A673 (cell line): ENCODE results near the gene ZNF76.

ENCODE experiments used
- EZH2 ChIP-seq: fragments of 200-600 bp; sonication (generic); IDR thresholded peaks from 2 replicates; pipeline ENCODE4 v1.6.1; 2017; ENCODE audit warnings: borderline replicate concordance, low read depth, mild to moderate bottlenecking, mixed read lengths, antibody characterized with exemption, low read length; ENCODE audit not compliant: poor library complexity, severe bottlenecking
- TF ChIP-seq, protein P1 (sequence below): fragments of 300-800, 200-600 bp; sonication (generic); conservative IDR thresholded peaks from 2 replicates; pipeline ENCODE4 v1.5.1; 2017; ENCODE audit warnings: low read depth, mild to moderate bottlenecking, antibody characterized with exemption, low read length, moderate library complexity, mixed read lengths

- TF ChIP-seq, protein P1, sequence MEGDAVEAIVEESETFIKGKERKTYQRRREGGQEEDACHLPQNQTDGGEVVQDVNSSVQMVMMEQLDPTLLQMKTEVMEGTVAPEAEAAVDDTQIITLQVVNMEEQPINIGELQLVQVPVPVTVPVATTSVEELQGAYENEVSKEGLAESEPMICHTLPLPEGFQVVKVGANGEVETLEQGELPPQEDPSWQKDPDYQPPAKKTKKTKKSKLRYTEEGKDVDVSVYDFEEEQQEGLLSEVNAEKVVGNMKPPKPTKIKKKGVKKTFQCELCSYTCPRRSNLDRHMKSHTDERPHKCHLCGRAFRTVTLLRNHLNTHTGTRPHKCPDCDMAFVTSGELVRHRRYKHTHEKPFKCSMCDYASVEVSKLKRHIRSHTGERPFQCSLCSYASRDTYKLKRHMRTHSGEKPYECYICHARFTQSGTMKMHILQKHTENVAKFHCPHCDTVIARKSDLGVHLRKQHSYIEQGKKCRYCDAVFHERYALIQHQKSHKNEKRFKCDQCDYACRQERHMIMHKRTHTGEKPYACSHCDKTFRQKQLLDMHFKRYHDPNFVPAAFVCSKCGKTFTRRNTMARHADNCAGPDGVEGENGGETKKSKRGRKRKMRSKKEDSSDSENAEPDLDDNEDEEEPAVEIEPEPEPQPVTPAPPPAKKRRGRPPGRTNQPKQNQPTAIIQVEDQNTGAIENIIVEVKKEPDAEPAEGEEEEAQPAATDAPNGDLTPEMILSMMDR = no peak
- TF ChIP-seq EZH2 = no peak
Measured at GRCh38 chr6:35320031-35320410, 60.5 kb downstream of the ZNF76 start.
